Activated naive CD4-positive, alpha-beta T cell treated with anti-CD3 and anti-CD28 coated beads, Interleukin-2, amount 50 U/mL, for 24 hours (primary cell): ENCODE measurements around the gene BNIP3.

Experiments
- H3K27ac Mint-ChIP-seq: one replicate; pipeline ENCODE4 v1.8.0; 2021; ENCODE audit warnings: mild to moderate bottlenecking, mixed read lengths
- H3K27me3 Mint-ChIP-seq: one replicate; pipeline ENCODE4 v1.8.0; 2021; ENCODE audit warnings: mixed read lengths
- H3K36me3 Mint-ChIP-seq: one replicate; pipeline ENCODE4 v1.8.0; 2021; ENCODE audit warnings: mixed read lengths
- H3K4me1 Mint-ChIP-seq: one replicate; pipeline ENCODE4 v1.8.0; 2021; ENCODE audit warnings: mixed read lengths
- H3K4me3 Mint-ChIP-seq: one replicate; pipeline ENCODE4 v1.8.0; 2021; ENCODE audit warnings: mild to moderate bottlenecking, mixed read lengths
- H3K9me3 Mint-ChIP-seq: one replicate; pipeline ENCODE4 v1.8.0; 2021; ENCODE audit warnings: mixed read lengths

The BNIP3 gene, protein sequence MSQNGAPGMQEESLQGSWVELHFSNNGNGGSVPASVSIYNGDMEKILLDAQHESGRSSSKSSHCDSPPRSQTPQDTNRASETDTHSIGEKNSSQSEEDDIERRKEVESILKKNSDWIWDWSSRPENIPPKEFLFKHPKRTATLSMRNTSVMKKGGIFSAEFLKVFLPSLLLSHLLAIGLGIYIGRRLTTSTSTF

DNA sequence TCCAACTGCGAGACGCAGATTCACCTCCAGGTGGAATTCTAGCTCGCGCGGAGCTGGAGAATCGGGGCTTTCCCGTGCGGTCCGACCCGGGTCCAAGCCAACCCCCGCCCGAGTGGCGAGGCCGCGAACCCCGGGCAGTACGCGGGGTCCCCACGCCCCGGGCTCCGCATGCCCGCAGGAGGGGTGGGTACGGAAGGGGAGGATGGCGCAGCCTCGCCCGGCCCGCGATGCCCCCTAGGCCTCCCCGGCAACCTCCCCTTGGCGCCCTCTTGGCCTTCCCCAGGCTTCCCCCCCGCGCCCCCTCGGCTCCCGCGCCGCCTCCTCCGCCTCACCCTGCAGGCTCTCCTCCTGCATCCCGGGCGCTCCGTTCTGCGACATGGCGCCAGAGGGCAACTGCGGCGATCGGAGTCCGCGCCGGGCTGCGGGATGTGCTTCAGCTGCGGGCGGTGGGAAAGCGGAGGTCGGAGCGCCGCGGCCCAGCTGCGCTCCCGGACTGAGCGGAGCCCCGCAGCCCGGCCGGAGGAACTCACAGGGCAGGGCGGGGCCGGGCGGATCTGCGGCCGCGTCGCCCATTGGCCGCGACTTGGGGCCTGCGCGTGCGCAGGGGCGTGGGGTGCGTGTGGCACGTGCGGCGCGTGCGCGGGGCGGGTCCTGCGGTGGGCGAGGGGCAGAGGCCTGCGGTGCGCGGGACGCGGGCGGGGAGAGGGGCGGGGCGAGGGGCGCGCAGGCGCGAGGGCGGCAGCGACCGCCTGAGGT lies at the start of gene BNIP3:
TSS of gene BNIP3 (minus strand) at position 495 of the 756 bp plus-strand sequence. CDS start at position 378, 117 bp downstream.
- Mint-ChIP-seq H3K36me3 (peaks cover 4% of the 10 kb centered on the region), H3K27ac (peak within 1 kb of the TSS; percentile 68), H3K4me1 (peaks cover 40% of the 10 kb centered on the region), H3K4me3 (peak within 1 kb of the TSS; percentile 91), H3K27me3 (no peaks in the 10 kb centered on the region), H3K9me3 (no peaks in the 10 kb centered on the region)

DNA sequence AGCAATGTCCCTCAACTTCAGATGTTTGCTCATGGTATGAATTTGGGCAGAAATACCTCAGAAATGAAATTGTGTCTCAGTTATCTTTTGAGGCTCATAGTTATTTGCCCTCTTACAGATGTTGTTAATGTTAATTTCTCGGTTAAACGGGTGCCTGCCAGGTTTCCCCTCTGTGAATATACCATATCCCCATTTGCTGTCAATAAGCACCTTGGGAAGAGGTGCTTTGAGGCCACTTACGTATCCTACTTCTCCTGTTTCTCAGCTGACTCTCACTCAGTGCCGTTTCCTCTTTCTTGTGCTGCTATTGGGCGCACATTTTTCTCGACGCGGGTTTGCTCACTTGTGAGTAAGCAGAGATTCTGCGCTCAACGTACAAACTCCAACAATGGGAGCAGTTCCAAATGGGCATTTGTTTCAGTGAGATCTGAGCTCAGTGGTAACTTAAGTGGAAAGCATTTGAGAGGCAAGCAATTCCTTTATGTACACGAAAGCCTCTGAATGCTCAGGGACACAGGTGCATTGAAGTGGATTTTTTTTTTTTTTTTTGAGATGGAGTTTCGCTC lies 49.3 kb upstream of the BNIP3 start:
- Mint-ChIP-seq H3K4me3 (no peak overlapping the region), H3K36me3 (no peaks in the 10 kb centered on the region), H3K9me3 (no peaks in the 10 kb centered on the region), H3K27ac (no peak overlapping the region), H3K4me1 (no peaks in the 10 kb centered on the region), H3K27me3 (peaks cover 36% of the 10 kb centered on the region)

DNA sequence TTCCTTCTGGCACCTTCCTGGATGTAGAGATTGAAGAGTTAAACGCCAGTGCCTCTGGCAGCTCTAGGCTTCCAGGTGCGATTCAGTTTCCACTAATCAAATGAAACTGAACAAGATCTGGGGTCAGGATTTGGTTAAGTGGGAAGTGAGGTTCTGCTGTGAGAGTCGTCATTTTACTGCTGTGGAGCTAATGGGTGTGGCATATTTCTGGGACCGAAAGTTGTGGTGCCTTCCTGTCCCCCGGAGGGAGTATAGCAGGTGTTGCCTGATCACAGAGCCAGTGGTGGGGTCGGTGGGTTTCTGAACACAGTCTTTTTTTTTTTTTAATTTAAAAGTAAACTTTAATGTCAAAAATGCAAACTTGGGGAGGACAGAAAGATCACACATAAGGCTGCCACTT lies 47.0 kb upstream of the BNIP3 start:
- H3K27ac Mint-ChIP-seq = no peak overlapping the region
- H3K4me1 Mint-ChIP-seq = peaks cover 4% of the 10 kb centered on the region
- peaks cover 29% of the 10 kb centered on the region for H3K27me3 Mint-ChIP-seq
- H3K9me3 Mint-ChIP-seq = no peaks in the 10 kb centered on the region
- H3K36me3 Mint-ChIP-seq = no peaks in the 10 kb centered on the region
- no peak overlapping the region for H3K4me3 Mint-ChIP-seq

DNA sequence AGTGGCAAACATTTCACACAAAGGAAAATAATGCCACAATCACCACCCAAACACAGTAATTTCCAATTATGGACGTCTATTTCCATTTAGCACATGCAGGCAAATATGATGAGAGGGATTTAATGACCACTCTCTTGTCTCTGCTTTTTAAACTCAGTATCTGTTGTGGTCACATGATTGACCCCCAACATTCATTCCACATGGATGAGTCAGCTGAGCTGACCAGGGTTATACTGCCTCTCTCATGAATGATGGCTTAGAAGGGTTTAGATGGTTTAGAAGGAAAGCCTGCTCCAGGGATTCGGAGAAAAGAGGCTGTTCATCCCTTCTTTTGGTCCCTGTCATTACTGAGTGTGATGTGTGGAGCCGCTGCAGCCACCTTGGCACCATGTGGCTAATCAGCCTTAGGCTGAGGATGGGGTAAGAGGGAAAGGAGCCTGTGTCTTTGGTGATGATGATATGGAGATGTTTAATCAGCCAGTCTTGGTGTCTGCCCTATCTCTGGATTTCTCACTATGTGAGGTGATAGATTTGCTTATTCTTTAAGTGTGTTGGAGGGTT lies 45.8 kb upstream of the BNIP3 start:
- Mint-ChIP-seq H3K27ac (no peak overlapping the region), H3K9me3 (no peaks in the 10 kb centered on the region), H3K27me3 (peaks cover 24% of the 10 kb centered on the region), H3K4me3 (no peak overlapping the region), H3K36me3 (no peaks in the 10 kb centered on the region), H3K4me1 (peaks cover 10% of the 10 kb centered on the region)

DNA sequence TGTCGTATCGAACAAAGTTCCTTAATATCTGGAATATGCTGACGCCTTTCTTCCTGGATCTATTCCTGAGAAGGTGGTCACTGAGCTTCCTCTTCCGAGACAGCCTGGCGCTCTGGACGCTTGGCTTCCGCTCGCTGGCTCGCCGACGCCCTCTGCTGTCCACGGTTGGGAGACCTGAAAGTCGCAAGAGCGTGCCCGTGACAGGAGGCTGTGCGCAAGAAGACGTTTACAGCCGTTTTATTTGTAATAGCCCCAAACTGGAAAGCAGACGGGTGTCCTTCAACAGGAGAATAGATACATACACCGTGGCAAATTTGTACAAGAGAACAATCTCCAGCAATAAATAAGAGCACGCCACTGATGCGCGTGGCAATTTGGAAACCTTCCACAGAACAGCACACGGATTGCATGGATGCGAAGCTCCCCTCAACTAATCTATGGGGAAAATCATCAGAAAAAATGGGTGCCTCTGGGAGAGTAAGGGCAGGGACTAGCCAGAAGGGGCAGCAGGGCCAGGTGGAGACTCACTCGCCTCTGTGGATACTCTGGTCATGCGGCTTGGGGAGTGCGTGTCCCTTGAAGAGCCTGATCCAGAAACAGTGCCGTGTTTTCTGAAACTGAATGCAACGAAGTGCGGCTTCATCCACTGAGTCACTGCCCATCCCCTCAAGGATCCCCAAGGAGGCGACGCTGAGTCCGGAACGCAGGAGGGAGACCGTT lies 41.5 kb upstream of the BNIP3 start:
- peak overlapping the region; percentile 59 for H3K4me3 Mint-ChIP-seq
- peaks cover 14% of the 10 kb centered on the region for H3K27me3 Mint-ChIP-seq
- H3K36me3 Mint-ChIP-seq = no peaks in the 10 kb centered on the region
- no peak overlapping the region for H3K27ac Mint-ChIP-seq
- peaks cover 10% of the 10 kb centered on the region for H3K4me1 Mint-ChIP-seq
- no peaks in the 10 kb centered on the region for H3K9me3 Mint-ChIP-seq

DNA sequence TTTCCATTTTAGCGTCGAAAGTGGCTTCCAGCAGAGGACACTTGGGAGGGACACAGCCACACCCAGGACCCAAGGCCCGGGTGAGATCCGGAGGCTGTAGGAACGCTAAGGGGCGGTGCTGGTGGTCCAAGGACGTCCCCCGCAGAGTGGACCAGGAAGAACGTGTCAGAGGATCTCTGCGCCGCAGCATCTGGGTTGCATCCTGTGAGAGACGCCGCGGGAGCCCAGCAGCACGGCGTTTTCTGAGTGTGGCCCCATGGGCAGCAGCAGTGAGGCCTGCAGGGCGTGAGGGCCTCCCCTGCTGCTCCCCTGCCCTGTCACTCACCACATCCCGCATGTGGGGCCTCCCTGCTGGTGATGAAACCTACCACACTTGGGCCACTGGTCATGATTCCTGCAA lies 40.5 kb upstream of the BNIP3 start:
- Mint-ChIP-seq H3K4me3 (no peak overlapping the region), H3K4me1 (peaks cover 10% of the 10 kb centered on the region), H3K27ac (no peak overlapping the region), H3K27me3 (peaks cover 10% of the 10 kb centered on the region), H3K36me3 (no peaks in the 10 kb centered on the region), H3K9me3 (no peaks in the 10 kb centered on the region)

DNA sequence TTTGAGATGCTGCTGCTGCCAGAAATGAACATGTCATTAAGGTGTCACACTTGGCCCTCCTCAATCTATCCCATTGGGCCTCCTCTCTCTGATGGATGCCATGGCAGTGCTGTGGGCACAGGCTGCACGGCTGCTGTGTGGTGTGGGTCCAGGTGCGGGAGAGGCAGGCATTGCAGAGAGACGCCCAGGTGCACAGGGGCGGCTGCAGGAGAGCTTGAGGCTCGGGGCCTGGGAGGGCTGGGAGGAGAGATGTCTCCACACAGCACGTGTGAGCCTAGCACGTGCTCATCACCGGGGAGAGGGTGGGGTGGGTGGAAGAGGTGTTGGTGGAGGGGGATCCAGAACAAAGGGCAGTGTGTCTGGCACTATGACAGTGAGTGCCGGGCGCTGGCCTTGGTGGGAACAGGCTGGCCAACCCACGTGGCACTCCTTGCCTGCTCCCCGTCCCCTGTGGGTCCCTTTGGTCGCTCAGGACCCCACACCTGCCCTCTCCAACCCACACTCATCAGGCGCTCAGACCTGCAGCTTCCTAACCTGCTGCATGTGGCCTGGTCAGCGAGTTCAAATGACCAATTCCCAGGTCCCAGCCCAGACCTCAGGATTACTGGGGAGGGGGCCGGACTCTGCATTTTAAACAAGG lies 39.9 kb upstream of the BNIP3 start:
- H3K27me3 Mint-ChIP-seq = peaks cover 8% of the 10 kb centered on the region
- H3K9me3 Mint-ChIP-seq = no peaks in the 10 kb centered on the region
- no peak overlapping the region for H3K4me3 Mint-ChIP-seq
- H3K36me3 Mint-ChIP-seq = no peaks in the 10 kb centered on the region
- H3K4me1 Mint-ChIP-seq = peaks cover 10% of the 10 kb centered on the region
- H3K27ac Mint-ChIP-seq = no peak overlapping the region

DNA sequence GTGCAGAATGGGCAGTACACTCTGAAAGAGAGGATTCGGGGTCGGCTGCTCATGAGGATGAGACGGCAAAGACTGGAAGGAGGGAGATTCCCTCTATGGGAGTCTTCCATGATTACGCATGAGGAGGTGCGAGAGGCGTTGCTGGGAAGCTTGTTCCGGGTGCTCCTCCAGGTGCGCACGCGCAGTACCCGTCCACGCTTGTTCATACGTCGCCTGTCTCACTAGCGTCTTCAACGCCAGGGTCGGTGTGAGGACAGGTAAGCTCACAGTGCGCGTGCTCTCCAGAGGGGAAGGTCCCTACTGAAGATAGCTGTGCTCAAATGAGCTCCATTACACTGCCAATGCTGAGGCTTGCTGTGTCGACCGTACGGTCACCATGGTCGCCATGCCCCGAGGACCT lies 39.3 kb upstream of the BNIP3 start:
- no peaks in the 10 kb centered on the region for H3K9me3 Mint-ChIP-seq
- H3K36me3 Mint-ChIP-seq = no peaks in the 10 kb centered on the region
- H3K4me1 Mint-ChIP-seq = peaks cover 10% of the 10 kb centered on the region
- H3K4me3 Mint-ChIP-seq = no peak overlapping the region
- no peak overlapping the region for H3K27ac Mint-ChIP-seq
- H3K27me3 Mint-ChIP-seq = peaks cover 8% of the 10 kb centered on the region

DNA sequence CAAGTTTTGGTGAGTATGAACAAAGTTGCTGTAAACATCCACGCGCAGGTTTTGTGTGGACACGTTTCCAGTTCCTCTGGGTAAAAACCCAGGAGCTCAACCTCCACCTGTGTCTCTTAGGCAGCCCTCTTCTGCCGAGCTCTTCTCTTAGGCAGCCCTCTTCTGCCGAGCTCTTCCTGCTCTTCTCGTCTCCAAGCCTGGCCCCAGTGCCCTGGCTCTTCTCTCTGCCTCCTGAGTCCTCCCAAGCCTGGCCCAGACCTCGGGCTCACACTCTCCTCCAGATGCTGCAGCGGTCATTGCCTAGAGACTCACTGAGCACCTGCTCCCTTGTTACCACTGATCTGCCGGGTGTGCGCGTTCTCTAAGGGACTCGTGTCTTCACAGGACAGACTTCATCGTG lies 38.7 kb upstream of the BNIP3 start:
- peaks cover 8% of the 10 kb centered on the region for H3K27me3 Mint-ChIP-seq
- no peaks in the 10 kb centered on the region for H3K9me3 Mint-ChIP-seq
- no peak overlapping the region for H3K27ac Mint-ChIP-seq
- H3K36me3 Mint-ChIP-seq = no peaks in the 10 kb centered on the region
- H3K4me3 Mint-ChIP-seq = no peak overlapping the region
- H3K4me1 Mint-ChIP-seq = peaks cover 10% of the 10 kb centered on the region

DNA sequence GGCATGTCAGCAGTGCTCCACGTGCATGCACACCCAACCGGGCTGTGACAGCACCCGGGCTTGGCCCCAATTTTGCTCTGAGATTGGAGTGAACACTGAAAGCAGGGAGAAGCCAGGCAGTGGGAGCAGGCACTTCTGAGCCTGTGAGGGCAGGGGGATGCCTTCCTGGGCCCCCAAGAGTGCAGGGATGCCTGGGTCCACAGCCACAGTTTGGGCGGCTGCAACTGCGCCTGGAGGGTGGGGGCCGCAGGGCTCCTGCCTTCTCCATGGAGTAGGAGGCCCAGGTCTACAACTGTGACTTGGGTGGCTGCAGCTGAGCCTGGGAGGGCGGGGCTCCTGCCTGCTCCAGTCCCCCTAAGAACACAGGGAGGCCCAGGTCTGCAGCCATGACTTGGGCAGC lies 37.6 kb upstream of the BNIP3 start:
- Mint-ChIP-seq H3K36me3 (no peaks in the 10 kb centered on the region), H3K9me3 (no peaks in the 10 kb centered on the region), H3K27ac (no peak overlapping the region), H3K27me3 (peaks cover 6% of the 10 kb centered on the region), H3K4me1 (peaks cover 9% of the 10 kb centered on the region), H3K4me3 (no peak overlapping the region)

DNA sequence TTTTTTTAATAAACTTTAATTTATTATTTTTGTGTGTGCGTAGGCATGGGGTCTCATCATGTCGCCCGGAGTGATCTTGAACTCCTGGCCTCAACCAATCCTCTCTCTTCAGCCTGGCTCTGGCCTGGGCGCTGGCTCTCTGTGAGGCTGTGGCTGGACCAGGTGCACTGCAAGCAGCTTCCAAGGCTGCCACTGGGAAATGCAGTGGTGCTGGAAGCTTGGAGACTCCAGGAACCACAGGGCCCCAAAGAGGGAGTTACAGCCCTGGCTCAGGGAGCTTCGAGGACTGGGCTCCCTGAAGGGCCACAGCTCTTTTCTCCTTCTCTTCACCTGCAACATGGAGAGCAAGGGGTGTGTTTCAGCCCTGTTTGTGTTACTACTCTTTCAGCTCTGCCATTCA lies 36.7 kb upstream of the BNIP3 start:
- Mint-ChIP-seq H3K9me3 (no peaks in the 10 kb centered on the region), H3K36me3 (no peaks in the 10 kb centered on the region), H3K27ac (no peak overlapping the region), H3K4me3 (no peak overlapping the region), H3K27me3 (peaks cover 3% of the 10 kb centered on the region), H3K4me1 (peaks cover 6% of the 10 kb centered on the region)

DNA sequence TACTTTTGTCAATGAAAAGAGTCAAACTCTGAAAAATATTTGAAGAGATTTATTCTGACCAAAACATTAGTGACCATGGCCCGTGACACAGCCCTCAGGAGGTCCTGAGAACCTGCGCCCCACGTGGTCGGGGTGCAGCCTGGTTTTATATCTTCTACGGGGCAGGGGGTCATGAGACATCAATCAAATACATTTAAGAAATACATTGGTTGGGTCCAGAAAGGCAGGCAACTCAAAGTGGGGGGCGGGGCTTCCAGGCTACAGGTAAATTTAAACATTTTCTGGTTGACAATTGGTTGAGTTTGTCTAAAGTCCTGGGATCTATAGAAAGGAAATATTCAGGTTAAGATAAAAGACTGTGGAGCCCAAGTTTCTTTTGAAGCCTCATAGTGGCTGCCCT lies 34.8 kb upstream of the BNIP3 start:
- H3K4me1 Mint-ChIP-seq = no peaks in the 10 kb centered on the region
- no peaks in the 10 kb centered on the region for H3K9me3 Mint-ChIP-seq
- H3K27ac Mint-ChIP-seq = no peak overlapping the region
- H3K36me3 Mint-ChIP-seq = no peaks in the 10 kb centered on the region
- H3K4me3 Mint-ChIP-seq = no peak overlapping the region
- no peaks in the 10 kb centered on the region for H3K27me3 Mint-ChIP-seq

DNA sequence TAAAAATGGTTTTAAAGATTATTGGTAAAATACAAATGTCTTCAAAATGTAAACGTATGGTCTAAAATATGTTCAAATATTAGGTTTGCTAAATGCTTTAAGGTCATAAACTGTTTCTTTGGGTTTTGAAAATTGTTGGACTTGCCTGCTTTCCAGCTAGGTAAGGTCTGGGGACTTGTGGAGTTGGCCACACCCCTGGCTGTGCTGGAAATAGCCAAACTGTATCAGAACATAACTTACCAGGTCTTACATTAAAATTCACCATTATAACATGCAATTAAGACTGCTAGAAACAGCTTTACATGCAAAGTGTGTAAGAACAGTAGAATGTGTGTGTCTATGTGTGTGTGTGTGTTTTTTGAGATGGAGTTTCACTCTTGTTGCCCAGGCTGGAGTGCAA lies 29.7 kb upstream of the BNIP3 start:
- Mint-ChIP-seq H3K4me1 (no peaks in the 10 kb centered on the region), H3K36me3 (no peaks in the 10 kb centered on the region), H3K9me3 (no peaks in the 10 kb centered on the region), H3K27ac (no peak overlapping the region), H3K27me3 (peaks cover 3% of the 10 kb centered on the region), H3K4me3 (no peak overlapping the region)

DNA sequence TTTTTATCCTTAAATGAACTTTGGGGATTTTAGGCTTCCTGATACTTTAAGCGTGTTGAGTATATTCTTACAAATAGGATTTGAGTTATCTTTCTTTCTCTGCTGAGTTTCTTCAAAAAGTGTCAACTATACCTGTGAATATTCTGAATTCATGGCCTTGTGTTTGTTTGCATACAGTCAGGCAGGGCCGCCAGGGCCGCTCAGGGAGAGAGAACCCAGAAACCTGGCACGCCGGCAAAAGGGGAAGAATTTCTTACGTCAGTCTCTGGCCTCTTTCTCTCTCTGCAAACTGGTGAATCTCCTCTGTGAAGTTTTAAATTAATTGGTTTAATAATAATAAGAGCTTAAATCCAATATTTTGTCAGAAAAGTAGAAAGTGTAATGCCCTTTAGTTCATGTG lies 29.3 kb upstream of the BNIP3 start:
- Mint-ChIP-seq H3K36me3 (no peaks in the 10 kb centered on the region), H3K4me3 (no peak overlapping the region), H3K9me3 (no peaks in the 10 kb centered on the region), H3K4me1 (no peaks in the 10 kb centered on the region), H3K27me3 (peaks cover 3% of the 10 kb centered on the region), H3K27ac (no peak overlapping the region)

DNA sequence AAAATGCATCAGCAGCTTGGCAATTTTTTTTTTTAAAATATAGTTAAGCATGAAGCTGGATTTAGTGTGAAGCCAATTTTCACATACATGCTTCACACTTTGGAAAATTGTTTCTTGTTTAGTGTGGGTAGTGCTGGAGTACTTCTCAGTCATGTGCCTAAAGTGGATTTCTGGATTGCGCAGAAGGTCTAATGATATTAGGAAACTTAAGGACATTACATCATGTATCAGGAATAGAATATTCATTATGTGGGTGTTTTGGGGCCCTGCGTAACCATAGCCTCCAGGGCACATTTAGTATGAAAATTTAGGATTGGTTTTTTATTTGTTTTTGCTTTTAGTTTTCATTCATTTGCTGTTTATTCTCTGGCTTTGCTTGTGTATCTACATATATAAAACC lies 28.8 kb upstream of the BNIP3 start:
- Mint-ChIP-seq H3K9me3 (no peaks in the 10 kb centered on the region), H3K36me3 (peaks cover 1% of the 10 kb centered on the region), H3K27ac (no peak overlapping the region), H3K4me3 (no peak overlapping the region), H3K4me1 (no peaks in the 10 kb centered on the region), H3K27me3 (peaks cover 3% of the 10 kb centered on the region)
